Lower lobe of right lung (tissue), 2 donors: Measurements from ENCODE around the gene SLCO2A1. TPM values are rescaled to one million over a fixed set of nuclear protein-coding genes. Genes with fewer than 3 reads are reported as not detected.

ENCODE experiments used
- ATAC-seq, 2 donors: fragments of 200-7000 bp; cut with Tn5 transposase; one replicate each; pipeline ENCODE4 v1.9.1; 2020 to 2022; ENCODE audit warnings: mild to moderate bottlenecking in 2 of 2, moderate library complexity in 2 of 2
- DNase-seq: peaks from one replicate; pipeline ENCODE4 v3.0.0-alpha.2; 2020
- H3K27ac ChIP-seq: fragments of 200-600 bp; one replicate; pipeline ENCODE4 v1.8.0; 2022
- H3K27me3 ChIP-seq: fragments of 200-600 bp; one replicate; pipeline ENCODE4 v1.8.0; 2022; ENCODE audit warnings: low read depth
- H3K36me3 ChIP-seq: fragments of 200-600 bp; one replicate; pipeline ENCODE4 v1.8.0; 2022; ENCODE audit warnings: mild to moderate bottlenecking
- H3K4me1 ChIP-seq: fragments of 200-600 bp; one replicate; pipeline ENCODE4 v1.8.0; 2022
- H3K4me3 ChIP-seq: fragments of 200-600 bp; one replicate; pipeline ENCODE4 v1.8.0; 2022; ENCODE audit warnings: mild to moderate bottlenecking
- H3K9me3 ChIP-seq: fragments of 200-600 bp; one replicate; pipeline ENCODE4 v1.8.0; 2022
- CTCF ChIP-seq: fragments of 200-600 bp; IDR thresholded peaks from one replicate; pipeline ENCODE4 v1.8.0; 2022; ENCODE audit warnings: antibody characterized with exemption, mild to moderate bottlenecking
- intact Hi-C: fragments of 100-400 bp; cut with DNase I; formaldehyde crosslinking; loops from one replicate; pipeline ENCODE4 v1.11.0; 2022
- total RNA-seq: library from RNA; stranded (reverse); fragmentation: NEBNext Ultra II Directional; extraction: Animal tissue kit (Norgen Biotek cat#: 25700); gene quantifications from one replicate; pipeline ENCODE4 v1.2.1, GENCODE V29; 2021
- donor health status: DM: no; HTN: yes; CAD: no; lungs with severe emphysema.

SLCO2A1 gene
- total RNA-seq, 1 donor from 2014 or later, result 204 TPM

DNA sequence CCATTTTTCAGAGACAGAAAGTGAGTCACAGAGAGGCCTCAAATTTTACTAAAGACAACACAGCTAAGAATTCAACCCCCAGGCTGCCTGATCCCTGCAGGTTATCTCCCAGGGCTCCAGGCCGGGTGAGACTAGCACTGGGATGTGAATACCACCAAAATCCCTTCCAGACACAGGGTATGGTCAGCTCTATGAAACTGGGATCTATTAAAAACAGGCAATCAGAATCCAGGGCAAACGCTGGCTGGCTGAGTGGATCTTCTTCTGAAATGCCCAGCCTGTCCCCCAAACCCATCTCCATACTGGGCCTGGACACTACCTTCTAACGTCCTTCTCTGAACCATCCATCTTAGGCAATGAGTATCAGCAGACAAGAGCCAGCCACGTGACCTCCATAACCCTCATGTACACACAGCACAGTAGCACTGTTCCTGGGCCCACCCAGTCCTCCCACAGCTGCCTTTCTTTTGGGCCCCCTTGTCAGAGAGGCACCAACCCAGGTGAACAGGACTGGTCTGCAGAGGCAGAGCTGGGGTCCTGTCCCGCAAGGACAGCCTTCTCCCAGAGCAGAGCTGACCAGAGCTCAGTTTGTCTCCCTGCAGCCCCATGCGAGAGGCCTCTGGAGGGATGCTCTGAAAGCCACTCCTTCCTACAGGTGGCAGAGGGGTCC is 135.9 kb downstream of the SLCO2A1 start:
- H3K9me3 ChIP-seq, result no peaks in the 10 kb centered on the region
- no peak overlapping the region for H3K4me3 ChIP-seq
- H3K4me1 ChIP-seq, result peaks cover 20% of the 10 kb centered on the region
- peak; percentile 13 for DNase-seq
- H3K27ac ChIP-seq, result no peak overlapping the region
- H3K27me3 ChIP-seq, result peaks cover 22% of the 10 kb centered on the region
- H3K36me3 ChIP-seq, result no peaks in the 10 kb centered on the region
- TF ChIP-seq CTCF, result no peak
- ATAC-seq, result no peak
- intact Hi-C loops, result no loop called here

- peaks cover 22% of the 10 kb centered on the region for H3K27me3 ChIP-seq
- TF ChIP-seq CTCF, result no peak
- peak; percentile 34 for DNase-seq
Observed at GRCh38 chr3:133892541-133893231, 137.0 kb downstream of the SLCO2A1 start.

DNA sequence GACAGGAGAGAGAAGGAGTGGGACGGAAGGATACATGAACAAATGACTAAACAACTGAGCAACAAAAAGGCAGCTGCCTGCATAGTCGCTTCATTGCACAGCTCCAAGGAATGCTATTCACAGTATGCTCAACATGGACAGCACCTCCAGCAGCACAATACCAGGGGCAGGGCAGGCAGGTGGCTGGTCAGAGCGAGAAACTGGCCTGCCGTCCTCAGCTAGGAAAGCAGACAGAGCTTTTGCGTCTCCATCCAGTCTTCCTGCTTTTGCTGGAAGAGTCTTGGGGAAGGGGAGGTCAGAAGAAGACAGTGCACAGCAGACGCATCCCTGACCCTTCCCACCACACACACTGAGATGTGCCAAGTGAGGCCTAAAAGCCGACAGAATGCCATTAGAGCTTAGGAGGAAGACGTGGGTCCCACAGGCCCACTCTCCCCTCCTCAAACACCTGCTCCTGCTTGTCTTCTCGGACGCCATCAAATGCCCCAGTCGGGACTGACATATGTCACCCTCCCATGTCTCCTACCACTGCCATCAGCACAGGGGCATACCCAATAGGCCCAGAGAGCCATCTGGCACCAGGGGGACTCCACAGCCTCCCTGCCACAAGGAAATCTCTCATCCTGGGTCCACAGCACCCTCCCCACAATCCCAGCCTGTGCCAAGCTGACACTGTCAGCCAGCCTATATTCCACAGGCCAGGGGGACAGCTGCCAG is 137.9 kb downstream of the SLCO2A1 start:
- TF ChIP-seq CTCF, result no peak
- ATAC-seq, result no peak
- no peaks in the 10 kb centered on the region for H3K36me3 ChIP-seq
- no peak for DNase-seq
- intact Hi-C loops, result no loop called here
- H3K9me3 ChIP-seq, result no peaks in the 10 kb centered on the region
- peaks cover 22% of the 10 kb centered on the region for H3K27me3 ChIP-seq
- H3K4me3 ChIP-seq, result no peak overlapping the region
- H3K4me1 ChIP-seq, result peaks cover 20% of the 10 kb centered on the region
- no peak overlapping the region for H3K27ac ChIP-seq

More at GRCh38 chr3:133892541-133893231, 137.0 kb downstream of the SLCO2A1 start:
- Histone ChIP-seq H3K27ac (no peak overlapping the region), H3K36me3 (no peaks in the 10 kb centered on the region), H3K9me3 (no peaks in the 10 kb centered on the region), H3K4me1 (peaks cover 20% of the 10 kb centered on the region), H3K4me3 (no peak overlapping the region)
- intact Hi-C loops, result no loop called here
- ATAC-seq, result no peak

- H3K36me3 ChIP-seq, result no peaks in the 10 kb centered on the region
- H3K4me1 ChIP-seq, result peaks cover 16% of the 10 kb centered on the region
- no peak for ATAC-seq
- TF ChIP-seq CTCF, result no peak
- no peaks in the 10 kb centered on the region for H3K9me3 ChIP-seq
- peaks cover 17% of the 10 kb centered on the region for H3K27me3 ChIP-seq
- no peak for DNase-seq
- no peak overlapping the region for H3K27ac ChIP-seq
- H3K4me3 ChIP-seq, result no peak overlapping the region
- intact Hi-C loops, result no loop called here
Observed at GRCh38 chr3:133890972-133891644, 138.6 kb downstream of the SLCO2A1 start.

- H3K9me3 ChIP-seq, result no peaks in the 10 kb centered on the region
- no peaks in the 10 kb centered on the region for H3K36me3 ChIP-seq
- no peak overlapping the region for H3K27ac ChIP-seq
- intact Hi-C loops, result no loop called here
- H3K4me1 ChIP-seq, result peaks cover 9% of the 10 kb centered on the region
- peaks cover 12% of the 10 kb centered on the region for H3K27me3 ChIP-seq
- no peak for DNase-seq
- TF ChIP-seq CTCF, result no peak
- ATAC-seq, result no peak
- no peak overlapping the region for H3K4me3 ChIP-seq
Observed at GRCh38 chr3:133890037-133890436, 139.7 kb downstream of the SLCO2A1 start.
